ENCODE measurements around the gene VGLL4. TPM values are rescaled to one million over a fixed set of nuclear protein-coding genes. Genes with fewer than 3 reads are reported as not detected.
"Not testable (repeated sequence)": the region's sequence is repeated elsewhere in the genome, so short reads cannot be mapped to it uniquely, and the experiment has no call there.

VGLL4 gene
- total RNA-seq (2014; rRNA removed; shearing (Covaris generic)), result 51.3 and 63.4 TPM in 2 replicates

- DNase-seq (ENCODE audit: low spot score), result peak; percentile 86
These were observed at the start of gene VGLL4 for GRCh38 chr3:11643605-11644087. VGLL4 (minus strand) TSS chr3:11643915; CDS start chr3:11643518, 397 bp downstream.

DNA sequence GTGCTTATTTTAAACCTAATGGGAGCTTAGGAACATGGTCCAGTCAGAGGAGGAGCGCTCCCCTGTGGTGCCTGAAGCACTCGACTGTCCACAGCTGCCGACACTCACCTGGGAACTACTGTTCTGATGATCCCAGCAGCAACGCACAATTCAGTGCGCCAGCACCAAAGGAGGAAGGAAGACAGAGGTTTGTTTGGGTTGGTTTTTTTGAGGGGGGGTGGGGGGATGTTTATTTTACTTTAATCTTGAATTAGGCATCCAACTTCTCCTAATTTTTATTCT is 48.8 kb upstream of the VGLL4 start:
- DNase-seq (ENCODE audit: low spot score), result no peak

- no peak for DNase-seq (ENCODE audit: low spot score)
These were observed 48.2 kb upstream of the VGLL4 start for GRCh38 chr3:11691767-11692531.

DNA sequence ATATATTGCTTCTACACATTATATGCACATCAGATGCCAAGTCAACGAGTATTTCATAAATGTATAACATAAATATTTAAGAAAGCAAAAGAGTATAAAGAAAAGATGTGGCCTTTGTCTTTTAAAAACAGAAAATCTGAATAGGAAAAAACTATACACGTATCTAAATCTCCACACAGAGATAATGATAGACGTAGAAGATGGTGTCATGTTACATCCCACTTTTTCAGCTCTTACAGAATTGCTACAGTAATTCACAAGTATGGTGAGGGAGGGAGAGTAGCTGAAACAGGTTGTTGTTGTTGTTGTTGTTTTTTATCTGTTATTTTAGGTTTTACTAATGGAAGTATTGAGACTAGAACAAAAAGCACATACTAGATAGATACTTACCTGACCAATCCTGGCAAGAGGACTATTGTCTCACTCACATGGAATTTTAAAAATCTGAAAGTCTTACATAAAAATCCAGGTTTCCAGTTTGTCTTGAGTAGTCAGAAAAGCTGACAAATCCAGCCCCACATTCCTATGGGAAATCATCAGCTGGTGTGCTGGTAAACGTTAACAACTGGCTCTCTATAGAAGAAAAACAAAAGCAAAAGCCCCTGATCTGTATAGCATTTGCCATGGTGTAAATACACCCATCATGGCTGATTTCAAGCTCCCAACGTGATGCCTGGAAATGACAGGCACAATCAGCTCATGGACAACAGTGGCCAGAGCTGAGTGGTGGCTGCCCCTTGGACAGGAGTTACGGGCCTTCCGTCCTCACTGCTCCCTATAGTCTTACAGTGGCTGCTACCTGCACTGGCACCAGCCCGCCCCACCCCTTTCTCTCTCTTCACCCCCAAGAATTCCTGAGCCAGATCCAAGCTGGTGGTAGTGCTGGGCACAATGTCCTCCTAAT is 47.4 kb upstream of the VGLL4 start:
- peak; percentile 54 for DNase-seq (ENCODE audit: low spot score)

- DNase-seq (ENCODE audit: low spot score), result no peak
These were observed 46.0 kb upstream of the VGLL4 start for GRCh38 chr3:11689749-11690148.

- DNase-seq (ENCODE audit: low spot score), result not testable (repeated sequence)
These were observed 41.3 kb upstream of the VGLL4 start for GRCh38 chr3:11684980-11685379.

DNA sequence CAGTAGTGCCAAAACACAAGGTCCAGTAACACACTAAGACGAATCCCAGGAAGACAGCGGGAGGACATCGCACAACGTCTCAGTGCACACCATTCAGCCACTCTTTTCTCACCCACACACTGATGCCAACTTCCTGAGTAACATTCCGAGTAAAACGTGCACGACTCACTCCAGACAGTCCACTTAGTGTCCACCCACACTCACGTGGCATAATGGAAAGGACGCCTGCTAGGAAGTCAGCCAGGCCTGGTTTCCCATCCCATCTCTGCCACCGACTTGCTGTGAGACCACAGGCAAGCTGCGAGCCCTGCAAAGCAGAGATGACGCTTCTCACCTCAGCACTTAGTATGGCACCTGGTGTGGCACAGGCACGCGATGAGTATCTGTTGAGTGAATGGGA is 36.8 kb upstream of the VGLL4 start:
- no peak for DNase-seq (ENCODE audit: low spot score)

DNA sequence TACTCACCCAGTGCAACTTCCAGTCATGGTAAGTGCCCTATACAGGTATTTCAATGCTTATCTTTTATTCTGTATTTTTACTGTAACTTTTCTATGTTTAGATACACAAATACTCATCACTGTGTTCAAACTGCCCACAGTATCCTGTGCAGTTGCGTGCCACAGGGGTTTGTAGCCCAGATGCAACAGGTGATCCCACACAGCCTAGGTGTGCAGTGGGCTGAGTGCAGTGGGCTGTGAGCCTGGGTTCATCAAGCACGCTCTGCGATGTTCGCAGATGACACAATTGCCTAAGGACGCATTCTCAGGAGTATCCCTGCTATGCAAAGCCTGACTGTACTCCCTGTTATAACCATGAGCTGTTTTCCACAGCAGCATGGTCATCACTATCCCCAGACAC is 36.2 kb upstream of the VGLL4 start:
- no peak for DNase-seq (ENCODE audit: low spot score)

DNA sequence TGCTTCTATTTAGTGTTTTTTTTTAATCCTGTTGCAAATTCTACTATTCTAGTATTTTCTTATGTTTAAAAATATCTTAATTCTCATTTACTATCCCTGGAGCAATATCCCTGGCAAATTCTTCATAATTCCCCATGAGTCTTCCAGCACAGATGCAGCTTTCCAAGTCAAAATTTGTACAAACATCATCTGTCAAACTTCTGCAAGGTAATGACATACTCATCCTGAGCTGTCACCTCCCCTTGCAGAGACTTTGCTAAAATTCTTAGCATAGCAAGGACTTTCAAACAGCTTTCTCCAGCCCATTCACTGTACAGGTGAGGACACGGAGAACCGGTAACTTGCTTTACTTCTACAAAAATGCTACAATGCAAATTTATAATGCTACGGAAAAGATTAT is 28.6 kb upstream of the VGLL4 start:
- DNase-seq (ENCODE audit: low spot score), result no peak

DNA sequence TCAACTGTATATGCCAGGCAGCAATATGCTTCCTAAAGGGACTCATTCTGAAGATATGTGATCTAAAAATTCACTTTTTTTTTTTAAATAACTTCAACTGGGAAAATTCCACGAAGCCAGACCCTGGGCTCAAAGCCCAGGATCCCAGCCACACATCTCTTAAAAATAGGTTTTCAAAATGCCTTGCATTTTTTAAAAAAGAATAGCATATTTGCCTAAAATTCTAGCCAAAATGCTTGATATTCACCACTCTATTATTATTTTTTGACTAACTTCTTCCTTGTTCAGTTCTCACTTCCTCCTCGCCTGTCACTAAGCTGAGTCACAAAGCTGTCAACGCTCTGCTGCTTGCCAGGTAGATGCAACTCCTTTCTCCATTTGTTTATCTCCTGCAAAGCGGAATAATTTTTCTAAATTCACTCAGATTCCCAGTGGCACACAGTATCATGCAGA is 28.0 kb upstream of the VGLL4 start:
- DNase-seq (ENCODE audit: low spot score), result peak; percentile 35

- DNase-seq (ENCODE audit: low spot score), result no peak
These were observed 24.8 kb upstream of the VGLL4 start for GRCh38 chr3:11668243-11669235.

DNA sequence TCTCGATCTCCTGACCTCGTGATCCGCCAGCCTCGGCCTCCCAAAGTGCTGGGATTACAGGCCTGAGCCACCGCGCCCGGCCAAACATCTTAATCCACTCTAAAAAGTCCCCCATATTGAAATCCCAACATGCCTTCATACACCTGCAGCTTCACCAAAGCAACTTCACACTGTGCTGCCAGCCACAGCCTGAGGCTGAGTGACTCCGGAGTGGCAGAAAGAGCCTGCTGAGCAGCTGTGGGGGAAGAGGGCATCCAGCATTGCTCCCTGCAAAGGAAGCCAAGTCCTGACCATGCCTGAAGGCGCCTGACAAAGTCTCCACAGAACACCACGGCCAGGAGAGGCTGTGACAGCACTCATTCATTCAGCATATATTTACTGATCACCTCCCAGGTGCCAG is 21.6 kb upstream of the VGLL4 start:
- DNase-seq (ENCODE audit: low spot score), result no peak

DNA sequence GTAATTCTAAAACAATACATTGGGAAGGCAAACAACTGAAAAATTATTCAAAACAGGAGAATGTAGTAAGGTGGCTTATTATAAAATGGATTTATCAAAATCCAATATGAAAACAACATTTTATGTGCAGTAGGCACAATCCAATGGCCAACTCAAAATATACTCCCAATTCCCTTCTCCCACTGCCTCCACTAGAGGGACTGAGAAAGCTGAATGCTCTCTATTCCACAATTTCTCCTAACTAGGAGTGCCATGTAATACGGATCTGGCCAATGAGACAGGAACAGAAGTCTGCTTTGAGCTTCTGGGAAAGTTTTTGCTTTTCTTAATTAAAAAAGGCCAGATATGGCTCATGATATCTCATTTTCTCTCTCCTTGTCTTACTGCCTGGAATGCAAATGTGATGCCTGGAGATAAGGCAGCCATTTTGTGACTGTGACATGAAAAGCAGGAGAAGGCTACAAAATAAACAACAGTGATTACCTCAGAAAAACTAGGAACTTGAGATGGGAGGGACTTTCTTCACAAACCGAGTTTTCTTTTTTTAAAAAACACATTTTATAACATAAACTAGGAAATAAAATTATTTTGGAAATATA is 18.8 kb upstream of the VGLL4 start:
- peak; percentile 41 for DNase-seq (ENCODE audit: low spot score)

DNA sequence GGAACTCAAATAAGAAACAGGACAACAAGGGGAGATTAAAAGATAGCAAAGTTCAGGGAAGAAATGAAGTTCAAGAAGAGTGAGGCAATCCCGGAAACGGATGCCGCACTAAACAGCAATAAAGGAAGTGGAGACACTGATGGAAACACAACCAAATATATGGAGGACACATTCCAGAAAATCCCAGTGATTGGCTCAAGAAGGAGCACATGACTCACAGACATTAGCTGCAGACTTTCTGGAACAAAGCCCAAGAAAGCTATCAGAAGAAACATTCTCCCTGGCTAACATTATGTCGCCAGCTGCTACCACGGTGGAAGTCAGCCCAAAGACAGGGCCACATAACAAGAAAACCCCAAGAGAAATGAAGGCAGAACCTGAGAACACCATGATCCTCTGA is 18.1 kb upstream of the VGLL4 start:
- peak; percentile 59 for DNase-seq (ENCODE audit: low spot score)

DNA sequence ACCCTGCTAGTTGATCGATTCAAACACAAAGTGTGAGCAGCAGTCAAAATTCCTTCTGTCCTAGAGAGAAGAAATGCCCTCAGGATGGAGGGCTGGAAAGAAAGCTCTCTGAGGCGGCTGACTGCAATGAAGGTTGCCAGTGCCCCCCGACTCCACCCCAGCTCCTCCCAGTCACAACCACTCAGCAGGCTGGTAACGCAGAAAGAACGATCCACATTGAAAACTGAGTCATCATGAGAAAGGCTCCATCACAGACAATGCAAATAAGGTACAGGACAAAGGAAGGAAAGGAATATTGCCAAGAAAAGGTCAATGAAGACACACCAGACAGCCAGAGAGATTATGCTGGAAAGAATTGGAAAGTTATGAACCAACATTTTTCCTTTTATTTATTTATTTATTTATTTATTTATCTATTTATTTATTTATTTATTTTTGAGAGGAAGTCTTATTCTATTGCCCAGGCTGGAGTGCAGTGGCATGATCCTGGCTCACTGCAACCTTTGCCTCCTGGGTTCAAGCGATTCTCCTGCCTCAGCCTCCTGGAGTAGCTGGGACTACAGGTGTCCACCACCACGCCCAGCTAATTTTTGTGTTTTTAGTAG is 17.4 kb upstream of the VGLL4 start:
- peak; percentile 30 for DNase-seq (ENCODE audit: low spot score)

- DNase-seq (ENCODE audit: low spot score), result no peak
These were observed 16.5 kb upstream of the VGLL4 start for GRCh38 chr3:11660242-11660641.

DNA sequence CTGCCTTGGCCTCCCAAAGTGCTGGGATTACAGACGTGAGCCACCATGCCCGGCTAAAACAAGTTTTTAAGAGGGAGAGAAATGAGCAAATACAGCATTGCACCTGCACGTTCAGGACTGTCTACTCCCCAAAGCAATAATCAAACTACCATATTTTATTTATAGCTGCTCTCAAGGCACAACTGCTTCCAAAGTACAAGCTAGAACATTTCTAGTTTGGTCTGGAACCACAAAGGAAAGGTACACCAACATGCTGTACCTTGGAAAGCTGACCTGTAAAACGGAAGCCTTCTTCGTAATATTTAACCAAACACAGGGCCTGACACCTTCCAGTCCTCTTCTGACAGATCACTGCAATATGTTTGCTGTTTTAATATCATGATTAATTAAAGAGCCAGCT is 14.5 kb upstream of the VGLL4 start:
- no peak for DNase-seq (ENCODE audit: low spot score)

- no peak for DNase-seq (ENCODE audit: low spot score)
These were observed 11.6 kb upstream of the VGLL4 start for GRCh38 chr3:11655196-11655928.

- no peak for DNase-seq (ENCODE audit: low spot score)
These were observed 10.5 kb upstream of the VGLL4 start for GRCh38 chr3:11654166-11654565.
